ENCODE results near the gene SLC18A2.

SLC18A2 gene

DNA sequence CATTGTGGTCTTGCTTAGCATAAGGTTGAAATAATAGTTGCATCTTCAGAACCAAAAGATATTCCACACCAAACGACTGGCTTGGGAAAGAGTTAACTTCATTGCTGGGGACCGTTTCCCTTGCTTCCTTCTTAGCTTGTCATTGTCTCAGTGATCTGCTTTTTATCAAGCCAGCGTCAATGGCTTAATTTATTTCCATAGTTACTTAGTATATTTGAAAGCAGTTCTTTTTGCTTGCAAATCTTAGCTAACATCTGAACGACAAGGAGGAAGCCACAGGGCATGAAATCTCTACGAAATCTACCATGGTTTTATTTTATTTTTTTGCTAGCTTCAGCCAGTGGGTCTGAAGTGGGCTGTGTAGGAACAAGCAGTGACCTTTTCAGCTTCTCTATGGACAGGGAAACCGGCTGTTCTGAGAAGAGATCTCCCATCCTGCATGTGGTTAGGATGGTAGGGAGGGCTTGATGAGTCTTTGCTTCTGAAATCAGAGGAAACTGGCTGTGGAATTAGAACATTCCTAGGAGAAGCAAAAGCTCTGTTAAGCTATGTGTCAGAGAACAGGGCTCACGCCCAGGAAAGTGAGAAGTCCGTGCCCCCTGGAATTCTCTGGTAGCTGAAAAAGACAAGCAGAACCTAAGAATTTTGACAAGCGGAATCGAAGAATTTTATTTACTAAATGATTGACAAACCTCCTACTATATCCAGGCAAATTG, 8.0 kb downstream of the SLC18A2 start:
- Mint-ChIP-seq H3K4me3 (no peak overlapping the region), H3K36me3 (ENCODE audit: low read depth) (no peaks in the 10 kb centered on the region), H3K27ac (no peak overlapping the region), H3K4me1 (ENCODE audit: low read depth) (peaks cover 3% of the 10 kb centered on the region), H3K9me3 (no peaks in the 10 kb centered on the region), H3K27me3 (ENCODE audit: low read depth) (peaks cover 27% of the 10 kb centered on the region)

DNA sequence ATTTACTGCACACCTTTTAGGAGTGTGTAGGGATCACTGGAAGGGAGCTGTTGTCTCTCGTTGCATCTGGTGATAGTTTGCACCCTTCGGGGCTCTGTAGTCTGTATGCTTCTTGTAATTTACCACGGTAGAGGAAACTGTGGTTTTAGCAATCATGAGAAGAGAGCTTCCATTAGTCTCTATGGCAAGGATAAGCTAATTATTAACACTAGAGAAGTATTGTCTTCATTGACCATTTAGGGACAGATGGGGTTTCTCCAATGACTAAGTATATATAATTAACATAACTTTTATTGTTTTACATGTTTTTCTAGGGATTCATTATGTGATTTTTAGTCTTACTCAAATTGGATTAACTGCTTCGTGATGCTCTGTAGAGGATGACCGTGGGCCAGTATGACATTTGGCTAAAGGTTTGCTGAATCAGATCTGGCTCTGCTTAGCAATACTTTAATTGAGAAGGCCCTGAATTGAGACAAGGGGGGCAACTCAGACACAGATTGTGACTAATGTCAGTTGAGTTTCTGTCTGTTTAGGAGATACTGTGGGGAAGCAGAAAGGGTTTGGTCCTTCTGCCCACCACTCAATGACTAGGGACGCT, 8.7 kb downstream of the SLC18A2 start:
- Mint-ChIP-seq H3K4me1 (ENCODE audit: low read depth) (peaks cover 3% of the 10 kb centered on the region), H3K9me3 (no peaks in the 10 kb centered on the region), H3K27me3 (ENCODE audit: low read depth) (peaks cover 23% of the 10 kb centered on the region), H3K27ac (no peak overlapping the region), H3K4me3 (no peak overlapping the region), H3K36me3 (ENCODE audit: low read depth) (no peaks in the 10 kb centered on the region)

DNA sequence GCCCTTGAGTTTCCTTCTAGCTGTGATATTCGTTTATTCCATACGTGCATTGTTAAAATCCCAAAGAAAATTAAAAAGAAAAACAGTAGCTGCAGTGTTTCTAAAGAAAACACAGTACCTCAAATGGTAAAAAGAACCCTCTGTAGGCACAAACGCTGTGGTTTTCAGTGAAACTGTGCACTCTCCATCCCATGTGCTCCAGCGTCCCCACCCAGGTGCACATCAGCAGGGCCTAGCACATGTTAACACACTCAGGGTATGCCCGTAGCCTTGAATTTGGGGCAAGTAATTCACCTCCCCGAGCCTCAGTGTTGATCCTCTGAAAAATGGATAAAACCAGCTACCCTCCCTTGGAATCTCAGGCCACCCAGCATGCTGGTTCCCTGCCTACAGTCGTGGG, 9.5 kb downstream of the SLC18A2 start:
- H3K27ac Mint-ChIP-seq = no peak overlapping the region
- no peak overlapping the region for H3K4me3 Mint-ChIP-seq
- H3K9me3 Mint-ChIP-seq = no peaks in the 10 kb centered on the region
- peaks cover 3% of the 10 kb centered on the region for H3K4me1 Mint-ChIP-seq (ENCODE audit: low read depth)
- no peaks in the 10 kb centered on the region for H3K36me3 Mint-ChIP-seq (ENCODE audit: low read depth)
- peaks cover 19% of the 10 kb centered on the region for H3K27me3 Mint-ChIP-seq (ENCODE audit: low read depth)

DNA sequence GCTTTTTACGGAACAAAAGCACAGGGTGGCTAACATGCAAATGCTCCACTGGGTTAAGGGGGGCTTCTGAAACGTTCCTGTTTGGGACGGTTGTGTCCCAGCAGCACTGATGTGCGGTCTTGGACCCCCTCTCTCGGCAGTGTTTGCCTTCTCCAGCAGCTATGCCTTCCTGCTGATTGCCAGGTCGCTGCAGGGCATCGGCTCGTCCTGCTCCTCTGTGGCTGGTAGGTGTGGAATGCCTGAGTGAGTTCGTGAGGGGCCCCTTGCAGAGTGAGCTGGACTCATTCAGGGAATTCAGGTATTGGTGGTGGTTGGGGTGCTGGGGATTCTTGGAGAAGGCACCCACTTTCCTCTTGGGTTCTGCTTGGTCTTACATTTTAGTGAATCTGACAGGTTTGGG, 13.0 kb downstream of the SLC18A2 start:
- Mint-ChIP-seq H3K4me3 (no peak overlapping the region), H3K27ac (no peak overlapping the region), H3K27me3 (ENCODE audit: low read depth) (peaks cover 14% of the 10 kb centered on the region), H3K9me3 (no peaks in the 10 kb centered on the region), H3K36me3 (ENCODE audit: low read depth) (no peaks in the 10 kb centered on the region), H3K4me1 (ENCODE audit: low read depth) (peaks cover 3% of the 10 kb centered on the region)

DNA sequence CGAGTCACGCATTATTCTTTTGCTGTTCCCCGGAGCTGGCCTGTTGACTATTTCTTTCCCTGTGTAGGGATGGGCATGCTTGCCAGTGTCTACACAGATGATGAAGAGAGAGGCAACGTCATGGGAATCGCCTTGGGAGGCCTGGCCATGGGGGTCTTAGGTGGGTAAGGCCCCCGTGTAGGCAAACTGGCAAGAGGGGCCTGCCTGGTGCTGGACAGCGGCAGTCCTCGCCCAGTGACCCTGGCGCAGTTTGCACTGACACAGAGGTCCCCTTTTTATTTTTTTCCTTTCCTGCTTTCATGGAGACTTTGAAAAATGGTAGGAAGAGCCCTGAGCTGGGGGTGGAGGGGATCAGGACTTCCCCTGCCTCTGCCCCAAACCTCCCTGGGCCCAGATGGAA, 13.4 kb downstream of the SLC18A2 start:
- Mint-ChIP-seq H3K27ac (no peak overlapping the region), H3K4me1 (ENCODE audit: low read depth) (peaks cover 3% of the 10 kb centered on the region), H3K9me3 (no peaks in the 10 kb centered on the region), H3K4me3 (no peak overlapping the region), H3K27me3 (ENCODE audit: low read depth) (peaks cover 14% of the 10 kb centered on the region), H3K36me3 (ENCODE audit: low read depth) (no peaks in the 10 kb centered on the region)

DNA sequence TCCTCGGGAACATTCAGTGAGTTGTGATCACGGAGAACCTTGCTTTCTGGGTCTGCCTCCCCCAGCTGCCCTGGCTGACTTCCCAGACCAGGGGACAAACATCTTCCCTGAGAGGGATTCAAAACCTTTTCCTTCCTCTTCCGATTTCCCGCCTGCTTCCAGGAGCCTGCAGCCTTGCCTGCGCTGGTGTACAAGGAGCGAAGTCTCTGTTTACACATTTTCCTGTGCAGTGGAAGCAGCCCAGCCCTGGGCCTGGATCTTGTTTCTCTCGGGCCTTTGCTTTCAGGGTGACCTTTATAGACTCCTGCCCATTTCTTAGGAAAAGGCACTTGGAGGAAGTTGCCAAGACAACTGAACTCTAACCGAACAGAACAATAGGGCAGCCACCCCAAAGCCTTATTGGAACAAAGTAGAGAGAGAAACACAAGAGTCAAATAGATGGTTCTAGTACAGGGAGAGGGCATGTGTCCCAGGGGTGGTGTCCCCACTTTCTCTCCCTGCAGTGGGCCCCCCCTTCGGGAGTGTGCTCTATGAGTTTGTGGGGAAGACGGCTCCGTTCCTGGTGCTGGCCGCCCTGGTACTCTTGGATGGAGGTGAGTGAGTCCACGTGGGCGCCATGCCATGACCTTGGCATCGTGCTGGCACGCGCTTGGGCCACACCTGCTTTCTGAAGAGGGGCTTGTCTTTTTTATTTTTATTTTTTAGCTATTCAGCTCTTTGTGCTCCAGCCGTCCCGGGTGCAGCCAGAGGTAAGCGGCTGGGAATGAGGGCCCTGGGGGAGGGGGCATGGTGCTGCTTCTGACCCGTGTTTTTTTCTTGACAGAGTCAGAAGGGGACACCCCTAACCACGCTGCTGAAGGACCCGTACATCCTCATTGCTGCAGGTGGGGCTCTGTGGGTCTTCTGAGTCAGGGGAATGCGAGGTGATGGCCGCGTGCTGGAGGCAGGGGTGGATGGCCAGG, 14.1 kb downstream of the SLC18A2 start:
- peaks cover 15% of the 10 kb centered on the region for H3K27me3 Mint-ChIP-seq (ENCODE audit: low read depth)

DNA sequence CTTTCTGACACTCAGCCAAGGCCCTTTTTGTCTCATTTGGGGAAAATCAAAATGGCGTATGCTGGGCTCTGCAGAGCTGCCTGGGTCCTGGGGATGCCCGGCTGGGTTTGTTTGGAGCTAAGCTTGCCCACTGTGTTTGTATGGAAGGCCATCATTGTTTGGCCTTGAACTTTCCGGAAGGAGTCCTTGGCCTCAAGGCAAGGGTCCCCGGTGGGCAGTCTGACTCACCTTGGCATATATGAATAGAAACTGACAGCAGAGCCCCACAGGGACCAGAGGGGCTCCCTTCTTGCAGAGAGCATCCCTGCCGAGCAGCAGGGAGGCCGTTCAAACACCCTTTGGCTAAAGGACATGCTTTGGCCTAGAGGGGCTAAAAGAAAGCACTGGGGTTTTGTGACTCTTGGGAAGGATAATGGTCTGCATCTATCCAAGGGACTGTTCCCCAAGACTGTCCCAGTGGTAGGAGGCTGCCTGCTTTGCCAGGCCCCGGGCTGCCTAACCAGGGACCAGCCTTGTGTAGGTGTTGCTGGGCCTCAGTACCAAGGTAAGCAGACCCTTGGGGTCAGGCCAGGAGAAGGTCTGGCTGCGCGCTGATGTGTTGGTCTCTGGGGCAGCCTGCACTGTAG, 15.0 kb downstream of the SLC18A2 start:
- H3K27ac Mint-ChIP-seq = no peak overlapping the region
- no peak overlapping the region for H3K4me3 Mint-ChIP-seq
- H3K9me3 Mint-ChIP-seq = no peaks in the 10 kb centered on the region
- H3K27me3 Mint-ChIP-seq (ENCODE audit: low read depth) = peaks cover 20% of the 10 kb centered on the region
- H3K4me1 Mint-ChIP-seq (ENCODE audit: low read depth) = peaks cover 8% of the 10 kb centered on the region
- no peaks in the 10 kb centered on the region for H3K36me3 Mint-ChIP-seq (ENCODE audit: low read depth)

More for the DNA sequence above, 14.1 kb downstream of the SLC18A2 start:
- Mint-ChIP-seq H3K36me3 (ENCODE audit: low read depth) (no peaks in the 10 kb centered on the region), H3K9me3 (no peaks in the 10 kb centered on the region), H3K27ac (no peak overlapping the region), H3K4me1 (ENCODE audit: low read depth) (peaks cover 8% of the 10 kb centered on the region), H3K4me3 (no peak overlapping the region)

DNA sequence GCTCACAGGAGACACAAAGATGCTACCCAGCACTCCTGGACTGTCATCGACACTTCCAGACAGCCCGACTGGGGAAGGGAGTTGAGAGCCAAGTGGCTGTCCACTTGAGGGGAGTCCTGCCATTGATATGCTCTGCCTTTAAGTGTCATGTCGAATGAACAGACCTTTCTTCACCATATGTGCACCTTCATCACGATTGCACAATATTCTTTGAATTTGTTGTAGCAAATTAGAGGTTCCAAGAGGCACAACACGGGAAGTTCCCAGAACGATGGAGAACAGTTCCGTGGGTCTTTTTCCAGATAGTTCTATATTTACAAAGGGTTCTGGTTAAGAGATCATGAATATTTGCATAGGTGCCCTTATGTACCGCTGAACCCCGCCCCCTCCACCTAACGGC, 16.0 kb downstream of the SLC18A2 start:
- H3K36me3 Mint-ChIP-seq (ENCODE audit: low read depth) = no peaks in the 10 kb centered on the region
- H3K27me3 Mint-ChIP-seq (ENCODE audit: low read depth) = peaks cover 20% of the 10 kb centered on the region
- H3K4me3 Mint-ChIP-seq = no peak overlapping the region
- peaks cover 8% of the 10 kb centered on the region for H3K4me1 Mint-ChIP-seq (ENCODE audit: low read depth)
- H3K27ac Mint-ChIP-seq = no peak overlapping the region
- no peaks in the 10 kb centered on the region for H3K9me3 Mint-ChIP-seq

DNA sequence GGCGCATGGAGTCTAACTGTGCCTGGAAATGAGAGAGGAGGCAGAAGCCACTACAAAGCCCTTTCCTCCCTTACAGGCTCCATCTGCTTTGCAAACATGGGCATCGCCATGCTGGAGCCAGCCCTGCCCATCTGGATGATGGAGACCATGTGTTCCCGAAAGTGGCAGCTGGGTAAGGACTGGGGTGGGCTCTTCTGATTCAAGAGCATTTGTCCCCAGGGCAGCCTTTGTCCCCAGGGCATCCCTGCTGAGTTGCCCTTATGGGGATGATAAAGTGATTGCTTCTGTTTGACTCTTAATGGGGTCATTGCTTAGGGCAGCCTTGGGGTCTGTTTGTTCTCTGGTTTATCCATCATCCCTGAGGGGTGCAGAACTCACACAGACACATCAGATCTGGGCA, 16.8 kb downstream of the SLC18A2 start:
- Mint-ChIP-seq H3K4me3 (no peak overlapping the region), H3K27ac (no peak overlapping the region), H3K27me3 (ENCODE audit: low read depth) (peaks cover 20% of the 10 kb centered on the region), H3K4me1 (ENCODE audit: low read depth) (peaks cover 8% of the 10 kb centered on the region), H3K36me3 (ENCODE audit: low read depth) (no peaks in the 10 kb centered on the region), H3K9me3 (no peaks in the 10 kb centered on the region)

DNA sequence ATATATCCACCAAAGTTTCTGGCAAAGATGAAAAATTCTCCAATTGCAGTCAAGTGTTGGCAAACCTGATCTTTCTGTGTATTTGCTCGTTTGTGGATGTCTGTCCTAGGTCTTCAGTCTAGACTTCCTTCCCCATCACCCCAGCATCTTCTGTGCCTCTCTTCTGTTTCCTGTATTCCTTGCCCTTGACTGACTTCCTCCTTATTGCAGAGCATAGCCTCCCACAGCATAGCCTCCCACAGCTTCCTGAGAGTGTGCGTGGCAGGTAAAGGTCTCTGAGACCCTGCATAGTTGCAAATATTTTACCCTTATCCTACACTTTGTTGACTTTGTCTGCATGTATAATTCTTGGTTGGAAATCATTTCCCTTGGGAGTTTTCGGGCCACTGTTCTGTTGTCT, 18.4 kb downstream of the SLC18A2 start:
- Mint-ChIP-seq H3K9me3 (no peaks in the 10 kb centered on the region), H3K4me1 (ENCODE audit: low read depth) (peaks cover 8% of the 10 kb centered on the region), H3K4me3 (no peak overlapping the region), H3K27ac (no peak overlapping the region), H3K36me3 (ENCODE audit: low read depth) (no peaks in the 10 kb centered on the region), H3K27me3 (ENCODE audit: low read depth) (peaks cover 20% of the 10 kb centered on the region)

DNA sequence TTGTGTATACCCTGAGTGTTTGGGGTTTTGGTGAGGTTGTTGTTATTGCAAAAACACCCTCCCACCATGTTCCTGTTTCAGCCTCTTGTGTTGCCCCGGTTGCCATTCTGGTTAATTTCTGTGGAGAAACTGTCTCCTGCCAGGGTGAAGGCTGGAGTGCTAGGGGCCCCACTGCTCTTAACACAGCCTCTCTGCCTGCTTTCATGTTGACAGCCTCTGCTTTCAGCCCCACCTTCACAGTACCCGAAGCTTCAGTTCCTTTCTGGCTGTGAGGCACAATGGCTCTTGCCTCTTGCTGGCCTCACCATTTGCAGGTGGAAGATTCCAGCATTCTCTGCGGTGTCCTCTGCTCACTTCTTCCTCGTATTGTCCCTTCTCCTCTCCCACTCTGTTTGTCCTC, 19.2 kb downstream of the SLC18A2 start:
- no peak overlapping the region for H3K4me3 Mint-ChIP-seq

DNA sequence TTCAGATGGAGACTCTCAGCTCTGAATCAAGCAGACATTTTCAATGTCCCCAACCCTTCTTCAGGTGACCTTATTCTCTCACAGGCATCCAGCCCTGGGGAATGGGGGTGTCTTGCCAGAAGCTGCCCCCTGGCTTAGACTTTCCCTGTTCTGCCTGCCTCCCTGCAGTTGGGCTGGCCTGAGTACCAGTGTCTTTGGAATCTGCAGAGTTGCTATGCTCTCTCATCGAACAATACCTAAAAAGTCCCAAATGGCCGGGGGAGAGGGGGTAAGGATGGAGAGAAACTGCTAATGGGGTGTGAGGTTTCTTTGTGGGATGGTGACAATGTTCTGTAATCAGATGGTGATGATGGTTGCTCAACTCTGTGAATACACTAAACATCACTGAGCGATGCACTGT, 20.6 kb downstream of the SLC18A2 start:
- H3K27me3 Mint-ChIP-seq (ENCODE audit: low read depth) = peaks cover 20% of the 10 kb centered on the region
- no peaks in the 10 kb centered on the region for H3K9me3 Mint-ChIP-seq
- no peak overlapping the region for H3K4me3 Mint-ChIP-seq
- peaks cover 8% of the 10 kb centered on the region for H3K4me1 Mint-ChIP-seq (ENCODE audit: low read depth)
- H3K27ac Mint-ChIP-seq = no peak overlapping the region
- H3K36me3 Mint-ChIP-seq (ENCODE audit: low read depth) = no peaks in the 10 kb centered on the region

More for the DNA sequence above, 19.2 kb downstream of the SLC18A2 start:
- H3K27me3 Mint-ChIP-seq (ENCODE audit: low read depth) = peaks cover 20% of the 10 kb centered on the region
- no peaks in the 10 kb centered on the region for H3K36me3 Mint-ChIP-seq (ENCODE audit: low read depth)
- H3K4me1 Mint-ChIP-seq (ENCODE audit: low read depth) = peaks cover 8% of the 10 kb centered on the region
- H3K9me3 Mint-ChIP-seq = no peaks in the 10 kb centered on the region
- H3K27ac Mint-ChIP-seq = no peak overlapping the region

DNA sequence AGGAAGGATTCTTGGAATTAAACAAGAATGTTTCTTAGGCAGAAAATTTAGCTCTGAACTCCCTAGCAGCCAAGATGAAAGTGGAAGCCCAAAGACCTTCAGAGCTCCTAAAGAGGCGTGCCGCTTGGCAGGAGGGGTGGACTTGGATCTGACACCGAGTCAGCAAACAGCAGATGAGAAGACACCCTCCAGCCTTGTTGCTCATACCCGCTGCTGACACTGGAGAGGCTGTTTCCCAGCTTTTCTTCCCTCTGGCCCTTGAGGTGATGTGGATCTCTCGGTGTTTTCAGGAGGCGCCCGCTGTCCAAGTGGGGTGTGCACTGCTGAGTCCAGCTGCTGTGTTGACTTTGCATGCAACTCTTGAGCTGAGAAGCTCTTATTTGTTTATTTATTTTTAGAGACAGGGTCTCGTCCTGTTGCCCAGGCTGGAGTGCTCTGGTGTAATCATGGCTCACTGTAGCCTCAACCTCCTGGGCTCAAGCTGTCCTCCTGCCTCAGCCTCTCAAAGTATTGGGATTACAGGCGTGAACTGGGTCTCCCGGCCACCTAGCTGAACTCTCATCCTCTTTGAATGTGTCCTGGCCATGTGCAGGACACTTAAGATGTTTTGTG, 21.5 kb downstream of the SLC18A2 start:
- no peak overlapping the region for H3K27ac Mint-ChIP-seq
- H3K4me1 Mint-ChIP-seq (ENCODE audit: low read depth) = peaks cover 8% of the 10 kb centered on the region
- H3K27me3 Mint-ChIP-seq (ENCODE audit: low read depth) = peaks cover 20% of the 10 kb centered on the region
- H3K4me3 Mint-ChIP-seq = no peak overlapping the region
- no peaks in the 10 kb centered on the region for H3K9me3 Mint-ChIP-seq
- H3K36me3 Mint-ChIP-seq (ENCODE audit: low read depth) = no peaks in the 10 kb centered on the region

DNA sequence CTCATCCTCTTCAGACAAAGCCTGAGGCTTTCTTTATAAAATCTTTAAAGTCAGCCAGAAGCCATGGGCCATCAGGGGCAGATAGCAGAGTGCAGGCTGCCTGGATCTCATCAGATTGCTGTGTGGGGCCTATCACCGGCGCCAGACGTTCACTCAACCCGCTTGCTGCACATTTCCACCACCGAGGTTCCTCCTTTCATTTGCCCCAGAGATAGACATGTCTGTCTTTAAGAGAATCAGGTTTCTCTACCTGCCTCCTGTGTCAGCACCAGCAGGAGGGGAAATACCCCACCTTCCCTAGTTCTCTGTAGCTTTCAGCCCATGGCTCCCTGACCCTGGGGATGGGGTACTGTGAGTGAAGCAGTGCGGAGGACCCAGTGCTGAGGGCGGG, 22.0 kb downstream of the SLC18A2 start:
- no peaks in the 10 kb centered on the region for H3K36me3 Mint-ChIP-seq (ENCODE audit: low read depth)
- no peak overlapping the region for H3K4me3 Mint-ChIP-seq
- H3K9me3 Mint-ChIP-seq = no peaks in the 10 kb centered on the region
- H3K4me1 Mint-ChIP-seq (ENCODE audit: low read depth) = peaks cover 8% of the 10 kb centered on the region
- H3K27ac Mint-ChIP-seq = no peak overlapping the region
- H3K27me3 Mint-ChIP-seq (ENCODE audit: low read depth) = peaks cover 20% of the 10 kb centered on the region

Measured in T-helper 1 cell treated with Interleukin-12 subunit alpha and Interleukin-12 subunit beta and Interleukin-4 antibody, amounts not matched to agents 30 μg/mL and 1 μg/mL, for 36 hours (primary cell).